ENCODE data around the gene KXD1. TPM values are rescaled to one million over a fixed set of nuclear protein-coding genes. Genes with fewer than 3 reads are reported as not detected.

KXD1 gene
- total and polyA plus RNA-seq, 10 of the 15 experiments (the other 5 are each of a cell fraction or from before 2014, with no cell fraction given), result 27.5 to 209 (median 129) TPM

DNA sequence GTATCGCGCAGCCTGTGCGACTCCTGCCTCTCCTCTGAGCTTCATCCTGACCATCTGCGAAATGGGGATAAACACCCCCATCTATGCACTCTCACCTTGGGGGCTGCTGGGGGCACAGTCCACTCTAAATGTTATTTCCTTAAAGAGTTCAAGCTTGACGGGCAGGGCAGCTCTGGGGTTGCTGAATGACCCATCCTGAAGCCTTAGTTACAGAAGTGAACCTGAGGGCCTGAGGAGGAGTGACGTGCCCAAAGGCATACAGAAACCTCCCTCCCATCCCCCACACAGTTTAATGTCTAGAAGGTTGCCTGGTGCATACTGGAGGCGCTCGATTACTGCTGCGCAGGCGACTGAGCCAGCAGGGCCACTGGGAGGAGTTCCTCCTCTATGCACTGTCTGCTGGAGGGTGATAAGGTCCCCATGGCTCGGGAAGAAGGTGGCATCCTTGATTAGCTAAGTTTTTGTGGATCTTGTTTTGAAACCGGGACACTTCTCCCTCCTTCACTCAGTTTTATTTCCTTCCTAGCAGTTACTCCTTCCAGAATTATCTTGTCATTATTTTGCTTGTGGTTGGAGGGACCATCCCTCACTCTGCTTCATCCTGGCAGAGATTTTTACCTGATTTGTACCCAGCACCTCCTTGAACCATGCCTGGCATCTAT is 13.7 kb upstream of the KXD1 start:
- peak overlapping the region; percentile 74 for H3K4me3 ChIP-seq
- intact Hi-C loops (cut with micrococcal nuclease; ENCODE audit: unreplicated experiment), result loop anchor here (1.0 to 5.0 kb wide), 2 partner anchors 27 to 43 kb away; partner anchors contain the start of genes REX1BD and UBA52
- peak; percentile 60; the same call in 1 of the 2 replicates for TF ChIP-seq SMARCA5 (IDR thresholded peaks at IDR 0.05)
- TF ChIP-seq NFXL1 (IDR thresholded peaks at IDR 0.05; ENCODE audit: borderline replicate concordance), result no peak
- no peak for TF ChIP-seq NR2C2 (IDR thresholded peaks at IDR 0.05; ENCODE audit: borderline replicate concordance, control insufficient read depth, insufficient read length, low read depth)
- TF ChIP-seq, protein P1, sequence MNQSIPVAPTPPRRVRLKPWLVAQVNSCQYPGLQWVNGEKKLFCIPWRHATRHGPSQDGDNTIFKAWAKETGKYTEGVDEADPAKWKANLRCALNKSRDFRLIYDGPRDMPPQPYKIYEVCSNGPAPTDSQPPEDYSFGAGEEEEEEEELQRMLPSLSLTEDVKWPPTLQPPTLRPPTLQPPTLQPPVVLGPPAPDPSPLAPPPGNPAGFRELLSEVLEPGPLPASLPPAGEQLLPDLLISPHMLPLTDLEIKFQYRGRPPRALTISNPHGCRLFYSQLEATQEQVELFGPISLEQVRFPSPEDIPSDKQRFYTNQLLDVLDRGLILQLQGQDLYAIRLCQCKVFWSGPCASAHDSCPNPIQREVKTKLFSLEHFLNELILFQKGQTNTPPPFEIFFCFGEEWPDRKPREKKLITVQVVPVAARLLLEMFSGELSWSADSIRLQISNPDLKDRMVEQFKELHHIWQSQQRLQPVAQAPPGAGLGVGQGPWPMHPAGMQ (IDR thresholded peaks at IDR 0.05; ENCODE audit: borderline replicate concordance), result no peak
- peak; percentile 50; the same call in 1 of the 2 replicates for TF ChIP-seq MXI1 (IDR thresholded peaks at IDR 0.05; ENCODE audit: low read depth, low read length)
- no peak for TF ChIP-seq JUND (IDR thresholded peaks at IDR 0.05; ENCODE audit: low read depth, low read length)
- TF ChIP-seq SP1 (IDR thresholded peaks at IDR 0.05; ENCODE audit: low read depth, low read length), result peak; percentile 18
- peak; percentile 43 for TF ChIP-seq NR2F1 (conservative IDR thresholded peaks at IDR 0.05)
- TF ChIP-seq MYB (IDR thresholded peaks at IDR 0.05; ENCODE audit: borderline replicate concordance, low read depth, low read length), result no peak
- TF ChIP-seq ATF7 (IDR thresholded peaks at IDR 0.05; ENCODE audit: low read depth), result peak; percentile 67
- TF ChIP-seq KDM1A (IDR thresholded peaks at IDR 0.05; ENCODE audit: borderline replicate concordance), result no peak
- TF ChIP-seq, protein P2, sequence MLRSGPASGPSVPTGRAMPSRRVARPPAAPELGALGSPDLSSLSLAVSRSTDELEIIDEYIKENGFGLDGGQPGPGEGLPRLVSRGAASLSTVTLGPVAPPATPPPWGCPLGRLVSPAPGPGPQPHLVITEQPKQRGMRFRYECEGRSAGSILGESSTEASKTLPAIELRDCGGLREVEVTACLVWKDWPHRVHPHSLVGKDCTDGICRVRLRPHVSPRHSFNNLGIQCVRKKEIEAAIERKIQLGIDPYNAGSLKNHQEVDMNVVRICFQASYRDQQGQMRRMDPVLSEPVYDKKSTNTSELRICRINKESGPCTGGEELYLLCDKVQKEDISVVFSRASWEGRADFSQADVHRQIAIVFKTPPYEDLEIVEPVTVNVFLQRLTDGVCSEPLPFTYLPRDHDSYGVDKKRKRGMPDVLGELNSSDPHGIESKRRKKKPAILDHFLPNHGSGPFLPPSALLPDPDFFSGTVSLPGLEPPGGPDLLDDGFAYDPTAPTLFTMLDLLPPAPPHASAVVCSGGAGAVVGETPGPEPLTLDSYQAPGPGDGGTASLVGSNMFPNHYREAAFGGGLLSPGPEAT (IDR thresholded peaks at IDR 0.05; ENCODE audit: low read depth), result peak; percentile 46
- no peak for TF ChIP-seq NFYB (IDR thresholded peaks at IDR 0.05; ENCODE audit: insufficient read depth, low read depth, low read length)
- peak; percentile 33 for TF ChIP-seq SMAD1 (IDR thresholded peaks at IDR 0.05; ENCODE audit: low read depth, partially characterized antibody)
- no peak for TF ChIP-seq SREBF1 (IDR thresholded peaks at IDR 0.05; ENCODE audit: low read length)
- TF ChIP-seq ASH2L (IDR thresholded peaks at IDR 0.05; ENCODE audit: borderline replicate concordance, low read depth), result no peak
- no peak for TF ChIP-seq STAT1 (conservative IDR thresholded peaks at IDR 0.05)
- TF ChIP-seq KAT2A (conservative IDR thresholded peaks at IDR 0.05; ENCODE audit: control insufficient read depth, low read depth, low read length), result no peak
- TF ChIP-seq ETV6 (conservative IDR thresholded peaks at IDR 0.05 in 1 of 2, IDR thresholded peaks at IDR 0.05 in 1 of 2; ENCODE audit: borderline replicate concordance in 1 of 2, low read depth in 1 of 2), result no peak
- TF ChIP-seq GATAD2B (conservative IDR thresholded peaks at IDR 0.05; ENCODE audit: low read depth), result 0 out of 2 replicates have a peak, but pooled peaks have one; percentile 30

More for the DNA sequence above, 13.7 kb upstream of the KXD1 start:
- TSS peak; percentile 72 for BruUV-seq (replicated peaks)
- ChIA-PET RAD21 (ENCODE audit: unreplicated experiment) (interaction anchor here (0.5 to 2.9 kb wide), 12 partner anchors 13 to 375 kb away, joined by 3 to 39 read pairs (median 5); partner anchors contain the start of genes COPE, DDX49, KXD1 and REX1BD), SMC1A (ENCODE audit: uncharacterized antibody, unreplicated experiment) (interaction anchor here (0.7 to 2.0 kb wide), 13 partner anchors 9 to 443 kb away, joined by 3 to 29 read pairs (median 4); partner anchors contain the start of genes ELL, KXD1, REX1BD and UBA52), CTCF (interaction anchor here (0.6 to 2.7 kb wide), 15 partner anchors 10 to 303 kb away, joined by 3 to 35 read pairs (median 6); partner anchors contain the start of genes KXD1 and REX1BD), POLR2A (interaction anchor here (0.6 to 5.5 kb wide), 9 partner anchors 8 to 718 kb away, joined by 3 to 79 read pairs (median 5); partner anchors contain the start of genes ELL, KXD1, REX1BD and UBA52)
- 5% methylated on average over 12 of the region's 12 CpGs for WGBS (ENCODE audit: insufficient coverage, insufficient replicate concordance, low lambda C conversion rate, missing lambda C conversion rate)
- in situ Hi-C loops (cut with MboI), result no loop called here
- H3K4me2 ChIP-seq (ENCODE audit: control insufficient read depth, insufficient read depth), result peak overlapping the region; percentile 94
- H3K4me1 ChIP-seq (ENCODE audit: control insufficient read depth, insufficient read depth, low read length), result peaks cover 10% of the 10 kb centered on the region
- FAIRE-seq (peak; percentile 94), DNase-seq (ENCODE audit: low read depth, low spot score) (peak; percentile 72), ATAC-seq (peak; percentile 93)
- no peaks in the 10 kb centered on the region for H4K20me1 ChIP-seq (ENCODE audit: control insufficient read depth, insufficient read depth)
- no peaks in the 10 kb centered on the region for H3K27me3 ChIP-seq (replicated peaks in 1 of 2; ENCODE audit: control insufficient read depth in 2 of 2, insufficient read depth in 2 of 2, low read length in 1 of 2)
- peak overlapping the region; percentile 78 for H3K27ac ChIP-seq (ENCODE audit: control insufficient read depth, insufficient read depth)
- peak overlapping the region; percentile 94 for H2AFZ ChIP-seq (ENCODE audit: control insufficient read depth, low read depth, low read length)
- peaks cover 2 to 14% of the 10 kb centered on the region in 2 experiments; a peak in 3 of 4 replicates for H3K36me3 ChIP-seq (ENCODE audit: control insufficient read depth in 2 of 2, insufficient read depth in 2 of 2, low read length in 1 of 2)
- H3K9me3 ChIP-seq (replicated peaks; ENCODE audit: control insufficient read depth, insufficient read depth, low read length), result no peaks in the 10 kb centered on the region
- H3K9ac ChIP-seq (ENCODE audit: control insufficient read depth, insufficient read depth, low read length), result peak overlapping the region; percentile 76
- H3K79me2 ChIP-seq (ENCODE audit: control insufficient read depth, insufficient read depth, low read length), result peaks cover 14% of the 10 kb centered on the region
